D341Med (cell line): Measurements from ENCODE around the gene PHLDB3.
"Not testable (repeated sequence)": the region's sequence is repeated elsewhere in the genome, so short reads cannot be mapped to it uniquely, and the experiment has no call there.

Source experiments
- DNase-seq: peaks from one replicate; pipeline ENCODE4 v3.0.0; 2012; ENCODE audit warnings: low spot score

Gene PHLDB3

DNA sequence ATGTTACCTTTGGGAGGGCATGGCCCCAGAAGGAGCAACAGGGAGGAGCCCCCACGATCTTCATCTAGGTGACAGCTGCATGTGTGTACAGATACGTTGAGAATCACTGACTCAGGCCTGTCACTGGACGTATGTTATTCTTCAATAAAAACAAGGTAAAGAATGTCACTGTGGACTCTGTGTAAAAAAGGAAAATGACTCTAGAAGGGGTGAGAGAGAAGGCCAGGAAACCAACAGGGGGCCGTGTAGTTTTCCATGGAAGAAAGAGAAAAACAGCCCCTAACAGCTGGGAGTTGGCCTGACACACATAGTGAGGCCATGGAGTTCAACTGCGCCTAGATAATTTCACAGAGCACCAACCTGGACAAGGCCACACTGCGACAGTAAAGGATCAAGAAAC, 37.3 kb downstream of the PHLDB3 start:
- DNase-seq = no peak

DNA sequence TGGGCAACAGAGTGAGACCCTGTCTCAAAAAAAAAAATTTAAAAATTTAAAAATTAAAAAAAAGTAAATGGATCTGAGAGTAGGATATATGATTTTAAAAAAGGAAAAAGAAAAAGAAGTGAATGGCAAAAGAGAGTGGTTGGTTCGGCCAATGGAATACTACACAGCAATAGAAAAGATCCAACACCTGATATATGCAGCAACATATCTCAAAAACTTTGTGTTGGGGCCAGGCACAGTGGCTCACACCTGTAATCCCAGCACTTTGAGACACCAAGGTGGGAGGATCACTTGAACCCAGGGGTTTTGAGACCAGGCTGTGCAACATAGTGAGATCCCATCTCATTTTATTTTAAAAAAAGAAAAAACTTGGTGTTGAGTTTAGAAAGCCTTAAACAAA, 37.8 kb downstream of the PHLDB3 start:
- DNase-seq = no peak

DNA sequence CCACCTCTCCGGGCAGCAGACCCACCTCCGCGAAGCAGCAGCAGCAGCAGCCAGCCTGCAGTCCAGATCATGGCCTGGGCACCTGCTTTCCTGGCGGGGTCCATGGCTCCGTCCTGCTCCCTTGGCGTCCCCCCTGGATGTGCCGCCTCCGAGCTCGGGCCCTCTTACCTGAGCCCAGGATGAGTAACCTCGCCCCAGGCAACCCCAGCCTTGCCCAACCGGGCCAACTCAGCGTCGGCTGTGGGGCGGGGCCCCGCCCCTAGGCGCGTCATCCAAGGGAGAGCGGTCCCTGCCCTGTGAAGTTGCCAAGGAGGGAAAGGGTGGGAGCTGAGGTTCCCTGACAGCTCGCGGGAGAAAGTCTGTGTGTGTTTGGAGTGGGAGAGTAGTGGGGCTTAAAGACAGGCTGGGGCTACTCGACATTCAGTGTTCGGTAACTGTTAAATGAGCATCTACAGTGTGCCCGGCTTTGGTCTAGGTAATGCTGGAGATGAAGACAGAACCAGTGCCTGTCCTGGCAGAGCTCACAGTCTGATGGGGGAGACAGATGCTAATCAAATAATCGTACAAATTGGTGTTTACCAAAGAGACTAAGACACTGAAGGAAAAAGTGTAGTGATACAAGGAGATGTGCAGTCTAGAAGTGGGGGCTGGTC, 39.0 kb downstream of the PHLDB3 start, which contains the start of gene LYPD3:
Gene LYPD3 (minus strand): TSS at position 141 of the 653 bp plus-strand sequence. CDS start 37 bp downstream, at position 104.
- DNase-seq = no peak

DNA sequence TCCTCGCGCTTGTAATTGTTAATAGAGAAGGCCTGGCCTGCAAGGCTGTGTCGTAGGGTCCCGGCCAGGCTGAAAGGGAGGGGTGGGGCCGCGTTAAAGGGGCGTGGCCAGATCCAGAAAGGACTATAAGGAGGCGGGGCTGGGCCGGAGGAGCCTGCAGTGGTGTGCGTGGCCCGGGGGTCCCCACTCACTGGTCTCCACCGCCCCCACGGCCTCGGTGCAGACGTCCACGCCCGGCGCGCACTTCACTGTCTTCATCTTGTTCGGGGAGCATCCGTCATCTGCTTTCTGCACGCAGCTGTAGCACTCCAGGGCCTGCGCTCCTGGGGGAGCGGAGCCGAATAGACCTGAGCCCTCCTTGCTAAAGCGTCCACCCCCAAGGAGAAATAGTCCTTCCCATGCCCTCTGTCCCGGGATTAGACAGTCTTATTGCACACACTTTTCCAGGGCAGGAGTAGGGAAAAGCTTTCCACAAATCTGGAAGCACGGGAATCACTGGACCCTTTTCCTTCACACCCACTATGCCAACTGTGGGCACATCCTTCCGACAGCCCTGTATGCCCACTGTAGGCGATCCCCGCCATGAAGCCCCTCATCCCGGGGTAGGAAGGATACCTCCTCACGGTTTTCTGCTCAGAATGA, 40.3 kb downstream of the PHLDB3 start:
- DNase-seq = peak; percentile 80

DNA sequence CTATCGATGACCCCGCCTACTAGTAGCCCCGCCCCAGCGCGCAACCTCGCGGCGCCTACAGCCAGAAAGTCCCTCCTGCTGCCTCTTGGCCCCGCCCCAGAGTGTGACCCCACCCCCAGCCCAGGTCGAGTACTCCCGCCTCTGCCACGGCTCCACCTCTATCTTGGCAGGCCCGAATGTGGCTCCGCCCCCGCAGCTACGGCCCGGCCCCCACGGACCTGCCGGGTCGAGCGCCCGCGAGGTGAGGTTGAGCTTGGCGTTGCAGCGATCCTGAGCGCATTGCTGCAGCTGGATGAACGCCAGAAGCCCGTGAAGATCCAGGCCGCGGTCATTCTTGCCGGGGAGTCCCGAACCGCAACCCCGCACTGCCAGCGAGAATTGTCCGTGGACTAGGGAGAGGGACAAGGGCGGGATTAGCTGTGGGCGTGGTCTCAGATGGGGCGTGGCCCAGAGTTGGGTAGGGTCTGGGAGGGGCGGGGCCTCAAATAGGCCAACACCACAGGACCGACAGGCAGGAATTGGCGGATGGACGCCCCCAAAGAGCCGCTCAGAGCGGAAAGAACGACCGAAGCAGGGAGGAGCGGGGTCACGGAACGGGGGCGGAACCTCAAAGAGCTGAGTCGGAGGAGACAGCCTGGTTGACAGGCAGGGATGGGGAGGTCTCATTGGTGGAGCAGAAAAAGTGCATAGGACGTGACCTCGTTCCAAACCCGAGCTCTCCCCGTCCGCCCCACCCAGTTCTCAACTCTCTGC, 41.0 kb downstream of the PHLDB3 start:
- peak; percentile 98 for DNase-seq

DNA sequence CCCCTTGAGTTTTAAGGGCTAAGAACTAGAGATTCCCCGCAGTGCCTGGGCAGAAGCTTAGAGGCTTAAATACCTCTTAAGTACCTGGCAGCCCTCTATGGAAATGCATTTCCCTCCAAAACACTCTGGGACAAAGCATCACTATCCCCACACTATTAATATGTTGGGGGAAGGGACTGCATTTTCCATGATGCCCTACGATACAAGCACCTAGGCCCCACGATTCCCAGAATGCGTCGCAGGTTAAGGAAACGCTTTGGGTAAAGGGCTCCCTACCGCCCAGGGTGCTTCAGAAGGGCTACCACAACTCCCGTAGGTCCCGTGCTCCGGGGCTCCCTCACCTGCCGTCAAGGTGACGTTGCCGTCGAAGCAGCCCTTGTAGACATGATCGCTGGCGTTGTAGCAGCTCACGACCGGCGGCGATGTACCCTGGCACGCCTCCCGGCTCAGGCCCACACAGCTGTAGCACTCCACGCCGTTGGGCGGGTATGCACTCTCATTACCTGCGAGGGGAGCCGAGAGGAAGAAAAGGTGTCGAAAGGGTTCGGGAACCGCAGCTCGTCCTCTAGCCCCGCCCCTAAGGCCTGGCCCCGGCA, 41.7 kb downstream of the PHLDB3 start:
- no peak for DNase-seq

DNA sequence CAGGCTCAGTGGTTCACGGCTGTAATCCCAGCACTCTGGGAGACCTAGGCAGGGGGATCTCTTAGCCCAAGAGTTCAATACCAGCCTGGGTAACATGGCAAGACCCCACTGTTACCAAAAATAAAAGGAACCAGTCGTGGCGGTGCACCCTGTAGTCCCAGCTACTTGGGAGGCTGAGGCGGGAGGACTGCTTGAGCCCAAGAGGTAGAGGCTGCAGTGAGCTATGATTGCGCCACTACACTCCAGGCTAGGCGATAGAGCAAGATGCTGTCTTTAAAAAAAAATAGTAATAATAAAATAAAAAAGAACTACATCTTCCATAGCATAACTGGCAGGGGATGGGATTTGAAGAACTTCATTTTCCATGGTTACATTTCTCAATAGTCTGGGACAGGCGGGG, 42.2 kb downstream of the PHLDB3 start:
- DNase-seq = no peak

DNA sequence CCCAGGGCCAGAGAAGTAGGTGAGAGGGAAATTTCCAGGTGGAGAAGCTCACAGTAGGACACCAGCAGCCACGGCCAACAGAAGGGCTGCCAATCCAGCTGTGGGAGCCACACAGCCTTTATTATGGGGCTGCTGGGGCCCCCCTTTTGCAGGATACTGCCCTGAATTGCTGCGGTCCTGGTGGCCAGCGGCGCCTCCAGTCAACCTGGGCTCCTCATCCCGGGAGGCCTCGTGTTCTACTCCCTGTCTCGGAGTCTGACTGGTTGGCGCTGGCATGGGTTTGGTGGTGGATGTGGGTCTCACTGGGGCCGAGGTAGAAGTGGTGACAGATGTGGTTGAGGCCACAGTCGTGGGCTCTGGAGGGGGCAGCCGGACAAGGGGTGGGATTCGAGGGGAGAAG, 43.2 kb downstream of the PHLDB3 start:
- DNase-seq = no peak

DNA sequence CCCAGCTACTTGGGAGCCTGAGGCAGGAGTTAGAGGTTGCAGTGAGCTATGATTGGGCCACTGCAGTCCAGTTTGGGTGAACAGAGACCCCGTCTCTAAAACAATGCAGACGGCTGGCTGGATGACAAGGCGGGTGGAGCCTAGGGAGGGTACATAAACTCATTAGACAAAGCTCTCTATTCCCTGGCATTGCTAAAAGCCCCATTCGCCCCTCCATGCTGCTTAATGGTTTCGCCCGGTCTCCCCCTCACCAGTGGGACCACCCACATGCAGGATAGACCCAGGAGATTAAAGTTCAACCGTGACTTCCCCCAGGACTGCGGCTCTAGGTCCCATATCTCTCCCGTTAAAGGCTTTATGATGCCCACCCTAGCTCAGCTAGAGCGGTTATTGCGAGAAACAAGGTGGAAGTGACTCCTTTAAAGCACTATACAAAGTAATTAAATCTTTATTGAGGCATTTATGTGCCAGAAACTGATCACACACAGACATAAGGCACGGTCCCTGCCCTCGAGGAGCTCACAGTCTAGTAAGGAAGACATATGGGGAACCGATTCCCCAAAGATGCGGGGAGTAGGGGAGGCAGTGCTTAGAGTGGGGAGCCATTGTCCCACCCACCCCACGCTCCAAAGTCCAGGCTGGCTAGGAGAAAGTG, 44.1 kb downstream of the PHLDB3 start:
- no peak for DNase-seq

DNA sequence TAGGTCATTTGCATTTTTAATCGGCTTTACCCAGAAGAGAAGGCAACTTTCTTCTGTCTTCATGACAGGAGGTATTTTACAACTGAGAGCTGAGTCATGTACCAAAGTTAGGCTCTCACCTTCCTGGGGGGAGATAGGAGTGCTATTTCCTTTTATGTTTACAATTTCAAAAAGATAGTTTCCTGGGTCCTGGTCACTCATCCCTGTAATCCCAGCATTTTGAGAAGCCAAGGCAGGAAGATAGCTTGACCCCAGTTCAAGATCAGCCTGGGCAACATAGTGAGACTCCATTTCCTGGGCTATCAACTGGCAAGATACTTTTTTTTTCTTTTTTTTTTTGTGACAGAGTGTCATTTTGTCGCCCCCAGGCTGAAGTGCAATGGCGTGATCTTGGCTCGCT, 46.7 kb downstream of the PHLDB3 start:
- DNase-seq = no peak

DNA sequence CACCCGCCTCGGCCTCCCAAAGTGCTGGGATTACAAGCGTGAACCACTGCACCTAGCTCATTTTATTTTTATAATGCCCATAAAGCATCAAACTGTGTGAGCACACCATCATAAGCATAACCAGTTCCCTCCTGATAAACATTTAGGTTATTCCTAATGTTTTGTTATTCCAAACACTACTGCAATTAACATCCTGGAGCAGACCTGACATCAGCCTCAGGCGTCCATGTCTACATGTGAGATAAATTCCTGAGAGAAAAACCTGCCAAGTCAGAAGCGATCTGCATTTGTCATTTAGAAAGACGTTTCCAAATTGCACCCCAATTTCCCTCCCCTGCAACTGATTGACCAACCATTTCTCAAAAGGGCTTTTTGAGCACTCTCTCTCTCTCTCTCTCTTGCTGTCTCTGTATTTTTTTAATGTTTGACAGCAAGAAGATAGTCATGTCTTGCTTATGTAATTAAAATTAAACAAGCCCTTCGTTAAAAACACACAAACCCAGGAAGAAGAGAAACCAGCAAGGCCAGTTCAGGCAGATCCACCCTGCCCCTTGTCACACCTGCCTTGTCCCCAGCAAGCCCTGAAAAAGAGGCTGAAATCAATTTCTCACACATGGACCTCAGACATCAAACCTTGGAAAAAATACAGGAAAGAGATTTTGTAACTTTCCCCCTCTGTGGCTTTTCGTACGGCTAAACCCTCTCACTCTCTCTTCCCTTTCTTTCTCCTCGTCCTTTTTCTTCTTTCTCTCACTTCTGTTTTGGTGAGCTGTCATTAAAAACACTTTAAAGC, 49.0 kb downstream of the PHLDB3 start:
- DNase-seq = no peak

DNA sequence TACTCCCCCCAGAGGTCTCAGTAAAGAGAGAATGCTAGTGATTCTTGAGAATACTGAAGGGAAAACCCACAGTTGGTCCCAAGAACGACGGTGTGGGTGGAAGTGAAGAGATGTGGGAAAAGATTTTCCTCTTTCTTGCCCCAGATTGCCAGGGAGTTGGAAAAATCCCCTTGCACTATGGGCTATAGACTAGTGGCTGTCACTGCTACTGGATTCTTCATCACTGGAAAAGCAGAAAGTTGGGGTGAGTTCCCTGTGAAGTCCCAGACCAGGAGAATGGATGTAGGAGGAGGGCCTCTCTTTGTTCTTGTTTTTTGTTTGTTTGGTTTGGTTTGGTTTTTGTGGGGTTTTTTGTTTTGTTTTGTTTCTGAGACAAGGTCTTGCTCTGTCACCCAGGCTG, 50.5 kb downstream of the PHLDB3 start:
- no peak for DNase-seq

DNA sequence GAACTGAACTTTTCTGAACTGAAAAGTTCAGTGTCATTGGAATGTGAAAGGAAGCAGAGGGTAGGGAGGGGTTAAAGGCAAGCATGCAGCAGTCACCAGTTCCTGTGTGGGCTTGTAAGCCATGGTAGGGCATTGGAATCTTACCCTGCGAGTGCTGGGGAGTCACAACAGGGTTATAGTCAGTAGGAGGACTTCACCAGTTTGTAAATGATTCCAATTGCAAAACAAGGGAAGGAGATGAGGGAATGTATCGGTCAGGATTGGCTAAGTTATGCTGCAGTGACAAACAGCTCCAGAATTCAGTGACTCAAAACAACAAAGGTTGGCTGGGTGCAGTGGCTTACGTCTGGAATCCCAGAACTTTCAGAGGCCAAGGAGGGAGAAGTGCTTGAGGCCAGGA, 52.0 kb downstream of the PHLDB3 start:
- DNase-seq = no peak

DNA sequence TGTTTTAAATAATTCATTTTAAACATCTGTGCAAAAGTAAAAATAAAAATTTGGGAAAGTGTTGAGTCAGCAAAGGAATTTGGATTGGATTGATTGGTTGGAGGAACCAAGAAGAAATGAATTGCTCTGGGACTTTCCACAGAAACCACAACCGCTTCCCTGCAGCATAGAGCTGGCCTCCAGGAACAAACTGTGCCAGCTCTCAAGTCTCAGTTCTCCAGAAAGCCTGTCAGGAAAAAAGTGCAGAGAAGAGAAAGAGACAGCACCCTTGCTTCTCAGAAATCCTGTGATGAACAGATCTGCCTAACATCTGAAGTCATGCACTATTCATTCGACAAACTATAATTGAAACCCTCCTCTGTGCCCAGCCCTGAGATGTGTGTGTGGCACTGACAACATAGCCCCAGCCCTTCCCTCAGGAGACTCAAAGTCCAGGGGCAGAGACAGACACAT, 54.0 kb downstream of the PHLDB3 start:
- DNase-seq = no peak

DNA sequence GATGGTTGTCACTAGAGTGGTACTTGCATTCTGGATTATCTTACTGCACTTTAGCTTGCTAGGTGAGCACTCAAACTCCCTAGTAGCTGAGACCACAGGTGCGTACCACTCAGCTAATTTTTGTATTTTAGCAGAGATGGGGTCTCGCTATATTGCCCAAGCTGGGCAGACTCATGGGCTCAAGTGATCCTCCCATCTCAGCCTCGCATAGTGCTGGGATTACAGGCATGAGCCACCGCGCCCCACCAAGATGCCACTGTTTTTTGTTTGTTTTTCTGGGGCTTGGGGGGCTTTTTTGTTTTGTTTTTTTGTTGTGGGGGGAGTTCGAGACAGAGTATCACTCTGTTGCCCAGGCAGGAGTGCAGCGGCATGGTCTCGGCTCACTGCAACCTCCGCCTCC, 56.9 kb downstream of the PHLDB3 start:
- no peak for DNase-seq

DNA sequence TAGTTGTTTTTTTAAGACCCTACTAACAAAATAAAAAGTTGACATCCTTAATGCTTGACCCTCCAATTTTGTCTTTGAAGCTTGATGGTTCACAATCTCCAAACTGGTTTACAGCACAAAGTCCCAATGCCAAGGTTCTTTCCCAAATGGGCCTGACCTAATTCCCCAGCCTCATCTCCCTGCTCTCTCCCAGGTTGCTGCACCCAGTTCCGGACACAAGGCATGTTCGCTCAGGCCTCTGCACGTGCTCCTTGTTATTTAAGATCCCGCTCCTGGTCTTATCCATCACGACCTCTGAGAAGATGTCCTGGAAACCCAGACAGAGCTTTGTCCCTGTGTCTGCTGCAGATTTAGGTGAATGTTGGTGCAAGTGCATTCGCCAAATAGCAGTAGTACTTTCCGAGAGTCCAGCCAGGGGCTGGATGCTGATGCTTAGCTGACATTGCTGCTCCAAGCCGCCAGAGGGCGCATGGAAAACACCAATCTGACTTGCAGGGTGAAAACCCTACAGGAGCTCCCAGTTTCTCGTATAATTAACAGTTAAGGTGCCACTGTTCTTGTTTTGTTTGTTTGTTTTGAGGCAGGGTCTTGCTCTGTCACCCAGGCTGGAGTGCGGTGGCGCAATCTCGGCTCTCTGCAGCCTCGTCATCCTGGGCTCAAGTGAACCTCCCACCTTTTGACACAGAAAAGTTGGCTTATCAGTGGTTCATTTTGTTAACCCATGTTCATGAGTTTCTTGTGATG, 57.6 kb downstream of the PHLDB3 start:
- peak; percentile 85 for DNase-seq

DNA sequence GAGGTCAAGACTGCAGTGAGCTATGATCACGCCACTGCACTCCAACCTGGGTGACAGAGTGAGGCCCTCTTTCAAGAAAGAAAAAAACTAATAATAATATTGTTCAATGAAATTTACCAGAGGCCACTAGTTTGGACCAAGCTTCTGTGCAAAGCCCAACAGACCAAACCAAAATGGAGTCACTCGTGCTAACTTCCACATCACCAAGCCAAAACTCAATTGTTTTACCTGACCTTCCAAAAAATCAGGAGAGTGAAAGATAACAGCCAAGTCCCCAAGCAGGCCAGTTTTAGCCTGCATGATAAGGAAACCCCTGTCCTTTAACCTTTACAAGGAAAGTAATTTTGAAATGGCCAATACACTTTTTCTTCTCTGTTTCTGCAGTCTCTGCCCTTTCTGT, 59.1 kb downstream of the PHLDB3 start:
- DNase-seq = no peak

DNA sequence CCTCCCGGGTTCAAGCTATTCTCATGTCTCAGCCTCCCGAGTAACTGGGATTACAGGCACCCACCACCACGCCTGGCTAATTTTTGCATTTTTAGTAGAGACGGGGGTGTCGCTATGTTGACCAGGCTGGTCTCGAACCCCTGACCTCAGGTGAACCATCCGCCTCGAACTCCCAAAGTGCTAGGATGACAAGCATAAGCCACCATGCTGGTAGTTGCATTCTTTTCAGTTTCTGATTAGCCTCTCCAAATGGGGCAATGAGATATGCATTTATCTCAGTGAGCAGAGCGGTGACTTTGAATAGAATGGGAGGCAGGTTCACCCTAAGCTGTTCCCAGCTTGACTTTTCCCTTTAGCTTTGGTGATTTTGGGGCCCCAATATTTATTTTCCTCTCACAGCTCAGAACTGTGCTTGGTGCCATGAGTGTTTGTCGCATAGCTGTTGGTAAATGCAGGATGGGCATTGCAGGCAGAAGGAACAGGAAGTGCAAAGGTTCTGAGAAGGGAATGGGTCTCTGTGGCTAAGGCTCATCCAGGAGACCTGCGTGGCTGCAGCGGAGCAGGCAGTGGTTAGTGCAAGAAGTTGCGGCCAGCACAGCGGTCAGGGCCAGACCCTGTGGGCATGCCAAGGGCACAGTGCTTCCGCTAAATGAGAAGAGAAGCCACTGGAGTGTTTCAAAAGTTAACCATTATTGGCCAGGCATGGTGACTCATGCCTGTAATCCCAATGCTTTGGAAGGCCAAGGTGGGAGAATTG, 59.8 kb downstream of the PHLDB3 start:
- DNase-seq = no peak

DNA sequence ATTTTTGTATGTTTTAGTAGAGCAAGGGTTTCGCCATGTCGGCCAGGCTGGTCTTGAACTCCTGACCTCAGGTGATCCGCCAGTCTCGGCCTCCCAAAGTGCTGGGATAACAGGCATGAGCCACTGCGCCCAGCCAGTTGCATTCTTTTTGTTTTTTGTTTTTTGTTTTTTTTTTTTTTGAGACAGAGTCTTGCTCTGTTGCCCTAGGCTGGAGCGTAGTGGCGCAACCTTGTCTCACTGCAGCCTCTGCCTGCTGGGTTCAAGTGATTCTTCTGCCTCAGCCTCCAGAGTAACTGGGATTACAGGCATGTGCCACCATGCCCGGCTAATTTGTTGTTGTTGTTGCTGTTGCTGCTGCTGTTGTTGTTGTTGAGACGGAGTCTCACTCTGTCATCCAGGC, 60.5 kb downstream of the PHLDB3 start:
- DNase-seq = not testable (repeated sequence)

DNA sequence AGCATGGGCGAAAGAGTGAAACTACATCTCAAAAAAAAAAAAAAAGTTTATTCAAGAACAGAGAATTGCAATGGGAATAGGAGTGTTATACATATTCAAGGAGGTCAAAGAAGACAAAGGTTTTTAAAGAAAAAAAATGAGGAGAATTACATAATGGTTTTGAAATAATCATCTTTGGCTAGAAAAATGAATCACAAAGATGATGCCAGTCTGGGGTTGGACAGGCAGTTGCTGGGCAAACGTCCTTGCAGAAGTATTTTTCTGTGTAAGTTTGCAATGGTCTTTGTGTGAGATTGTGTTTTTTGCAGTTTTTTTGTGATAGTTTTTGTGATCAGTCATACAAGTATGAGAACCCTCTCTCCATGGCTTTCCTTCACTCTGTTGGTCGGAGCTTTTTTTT, 62.8 kb downstream of the PHLDB3 start:
- DNase-seq = no peak
